ENCODE measurements around the gene PARL. TPM values are rescaled to one million over a fixed set of nuclear protein-coding genes. Genes with fewer than 3 reads are reported as not detected.
A peak's percentile ranks its signal among the peaks of the same experiment; 100 is the strongest.

Gene PARL
- total and polyA plus RNA-seq, 10 donors, result 34.5 to 119 (median 56.5) TPM

GRCh38 chr3:183781246-183781645, 103.4 kb downstream of the PARL start:
- H3K9me3 ChIP-seq, result no peaks in the 10 kb centered on the region
- no peak for TF ChIP-seq POLR2A (IDR thresholded peaks at IDR 0.05)
- no peak for TF ChIP-seq POLR2AphosphoS5 (IDR thresholded peaks at IDR 0.05)
- no peak for TF ChIP-seq CTCF (IDR thresholded peaks at IDR 0.05 in 8 of 11, conservative IDR thresholded peaks at IDR 0.05 in 3 of 11)
- intact Hi-C loops (cut with DNase I; ENCODE audit: low total_unique reads), result no loop called here
- H3K36me3 ChIP-seq, result peaks cover 5 to 99% (median 70%) of the 10 kb centered on the region in 6 donors
- H3K27me3 ChIP-seq (replicated peaks in 1 of 7), result no peaks in the 10 kb centered on the region
- WGBS, 5 donors, result 94 to 96% (median 95%) methylated on average over 6 of the region's 6 CpGs
- no peak overlapping the region for H3K27ac ChIP-seq
- H3K4me1 ChIP-seq, result peaks cover 0 to 42% (median 6%) of the 10 kb centered on the region in 6 donors
- no peak for DNase-seq
- no peak overlapping the region for H3K4me3 ChIP-seq

GRCh38 chr3:183779896-183780465, 104.7 kb downstream of the PARL start:
- no peak for DNase-seq

More at GRCh38 chr3:183779896-183780465, 104.7 kb downstream of the PARL start:
- Histone ChIP-seq H3K4me3 (no peak overlapping the region), H3K9me3 (no peaks in the 10 kb centered on the region), H3K27me3 (replicated peaks in 1 of 7) (no peaks in the 10 kb centered on the region), H3K36me3 (peaks cover 5 to 99% (median 74%) of the 10 kb centered on the region in 6 donors), H3K4me1 (peaks cover 0 to 49% (median 8%) of the 10 kb centered on the region in 6 donors), H3K27ac (peak overlapping the region in 4 of 8 donors; percentile 20 to 67 (median 38))
- TF ChIP-seq POLR2AphosphoS5 (IDR thresholded peaks at IDR 0.05) (no peak), CTCF (IDR thresholded peaks at IDR 0.05 in 8 of 11, conservative IDR thresholded peaks at IDR 0.05 in 3 of 11) (no peak), POLR2A (IDR thresholded peaks at IDR 0.05) (no peak)
- WGBS, 5 donors, result 55 to 90% (median 78%) methylated on average over 14 of the region's 14 CpGs
- intact Hi-C loops (cut with DNase I; ENCODE audit: low total_unique reads), result no loop called here

Small RNA genes within 50 kb of the gene (microRNA-seq; reads per million reads assigned to microRNA genes)
- 0 reads per million in 3 donors for gene MIR4448

Small RNA genes within 50 kb of the gene (small RNA-seq; reads per million reads assigned to genes)
- gene MIR4448, result 0 reads per million in 4 donors

Other genes starting within 250 kb of the PARL start
- gene KLHL24, start 249.3 kb downstream of the PARL start, total RNA-seq, result 100 to 1,000 TPM in 3 of 7 donors, 10 to 100 TPM in 4; 48.8 to 148 (median 69.1) TPM
- 10 to 100 TPM in 2 of 3 donors, 1 to 10 TPM in 1; 5.0 to 13.5 (median 12.0) TPM for gene KLHL24, start 249.3 kb downstream of the PARL start, polyA plus RNA-seq
- gene YEATS2, start 187.1 kb downstream of the PARL start, total RNA-seq, result 10 to 100 TPM; 20.7 to 33.5 (median 28.7) TPM
- 1 to 10 TPM; 4.6 to 8.6 (median 5.2) TPM for gene YEATS2, start 187.1 kb downstream of the PARL start, polyA plus RNA-seq
- 1 to 10 TPM in 6 of 7 donors, not detected in 1; 1.2 to 3.1 (median 1.8) TPM for gene MAP6D1, start 59.3 kb downstream of the PARL start, total RNA-seq
- 1 to 10 TPM in 1 of 3 donors, under 1 TPM in 2; 0.77 to 2.1 (median 0.99) TPM for gene MAP6D1, start 59.3 kb downstream of the PARL start, polyA plus RNA-seq
- 100 to 1,000 TPM in 1 of 7 donors, 10 to 100 TPM in 6; 44.4 to 112 (median 71.9) TPM for gene ABCC5, start 133.0 kb upstream of the PARL start, total RNA-seq
- gene ABCC5, start 133.0 kb upstream of the PARL start, polyA plus RNA-seq, result 10 to 100 TPM; 19.6 to 33.5 (median 25.8) TPM
- gene HTR3D, start 146.9 kb upstream of the PARL start, total RNA-seq, result not detected
- gene HTR3D, start 146.9 kb upstream of the PARL start, polyA plus RNA-seq, result not detected
- not detected for gene HTR3C, start 168.2 kb upstream of the PARL start, total RNA-seq
- gene HTR3C, start 168.2 kb upstream of the PARL start, polyA plus RNA-seq, result not detected
- gene HTR3E, start 212.2 kb upstream of the PARL start, total RNA-seq, result not detected
- gene HTR3E, start 212.2 kb upstream of the PARL start, polyA plus RNA-seq, result not detected

All from spleen (tissue), 11 donors.